GM19372 (cell line): Measurements from ENCODE around the gene ZNF573.
"Not testable (repeated sequence)": the region's sequence is repeated elsewhere in the genome, so short reads cannot be mapped to it uniquely, and the experiment has no call there.

Experiments used
- ATAC-seq: cut with Tn5 transposase; IDR thresholded peaks from one replicate; pipeline ENCODE4 v1.9.1; 2021; ENCODE audit warnings: mild to moderate bottlenecking, low read depth, moderate library complexity; ENCODE audit not compliant: unreplicated experiment

The ZNF573 gene

DNA sequence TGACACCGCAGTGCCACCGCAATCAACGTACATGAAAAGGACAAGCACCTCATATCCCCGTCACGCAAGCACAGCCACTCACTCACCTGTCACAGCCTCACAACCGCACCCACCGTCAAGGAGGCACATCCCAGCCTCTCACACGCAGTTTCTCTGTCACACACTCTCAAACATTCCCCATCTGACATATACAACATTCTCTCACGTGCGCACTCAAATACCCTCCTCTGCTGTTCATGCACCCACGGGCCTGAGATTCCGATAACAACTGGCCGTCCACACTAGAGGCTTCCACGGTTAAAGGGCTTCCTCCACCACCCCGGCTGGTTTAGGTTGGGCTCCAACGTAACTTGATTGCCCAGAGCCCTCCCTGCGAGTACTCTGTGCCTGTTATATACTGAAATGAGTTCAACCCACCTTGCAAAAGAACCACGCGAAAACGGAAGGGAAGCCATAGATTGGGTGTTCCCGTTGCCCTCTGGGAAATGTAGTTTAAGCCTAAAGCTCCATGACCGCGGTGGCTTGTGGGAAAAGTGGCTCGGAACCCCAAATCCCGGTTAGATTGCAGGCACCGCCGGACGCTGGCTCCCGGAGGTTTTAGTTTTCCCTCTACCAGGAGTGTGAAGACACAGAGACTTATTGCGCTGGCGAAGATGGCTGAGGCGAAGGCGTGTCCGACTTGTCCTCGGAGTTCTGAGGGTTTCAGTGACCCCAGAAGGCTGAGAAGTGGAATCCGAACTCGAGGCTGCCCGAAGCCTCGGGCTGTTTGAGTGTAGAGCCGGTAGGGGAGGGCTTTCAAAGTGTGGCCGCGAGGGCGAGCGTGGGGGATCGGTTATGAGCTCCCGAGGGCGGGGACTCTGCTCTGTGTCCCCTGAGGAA lies at the start of gene ZNF573:
ZNF573 (minus strand) TSS at position 460 of the 879 bp plus-strand sequence. CDS start 5,857 bp downstream, outside the sequence.
- peak; percentile 67 for ATAC-seq

DNA sequence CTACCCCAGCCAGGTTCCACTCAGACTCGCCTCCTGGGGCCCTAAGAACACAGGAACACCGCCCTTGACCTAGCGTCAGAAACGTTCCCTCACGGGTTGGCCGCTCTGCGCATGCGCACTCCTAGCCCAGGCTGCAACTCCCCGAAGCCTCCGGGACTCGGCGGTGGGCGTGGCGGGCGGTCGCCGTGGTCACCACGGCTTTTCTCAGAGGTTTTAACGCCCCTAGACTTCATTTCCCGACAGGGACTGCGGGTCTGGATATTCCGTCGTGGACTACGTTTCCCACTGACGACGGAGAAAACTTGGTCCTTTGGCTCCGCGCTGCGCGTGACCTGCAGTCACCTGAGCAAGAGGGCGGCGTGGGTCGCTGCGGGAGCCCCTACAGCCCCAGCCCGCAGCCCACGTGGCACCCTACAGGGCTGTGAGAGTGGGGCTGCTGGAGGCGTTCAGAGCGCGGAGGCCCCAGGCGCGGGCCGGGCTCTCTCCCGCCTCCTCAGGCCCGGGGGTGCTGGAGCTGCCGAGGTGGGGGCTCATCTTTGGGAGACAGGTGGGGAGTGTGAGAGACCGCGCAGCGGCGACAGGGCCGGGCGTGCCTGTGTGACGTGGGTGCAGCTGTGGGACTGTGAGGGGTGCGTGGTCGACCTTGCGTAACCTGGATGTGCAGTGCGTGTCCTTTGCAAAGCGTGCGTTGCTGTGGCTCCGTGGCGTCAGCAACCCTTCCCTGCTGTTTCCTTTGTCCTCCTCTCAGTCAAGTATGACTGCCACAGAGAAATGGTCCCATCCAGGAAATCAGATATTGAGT lies 38.0 kb upstream of the ZNF573 start:
- ATAC-seq = no peak

DNA sequence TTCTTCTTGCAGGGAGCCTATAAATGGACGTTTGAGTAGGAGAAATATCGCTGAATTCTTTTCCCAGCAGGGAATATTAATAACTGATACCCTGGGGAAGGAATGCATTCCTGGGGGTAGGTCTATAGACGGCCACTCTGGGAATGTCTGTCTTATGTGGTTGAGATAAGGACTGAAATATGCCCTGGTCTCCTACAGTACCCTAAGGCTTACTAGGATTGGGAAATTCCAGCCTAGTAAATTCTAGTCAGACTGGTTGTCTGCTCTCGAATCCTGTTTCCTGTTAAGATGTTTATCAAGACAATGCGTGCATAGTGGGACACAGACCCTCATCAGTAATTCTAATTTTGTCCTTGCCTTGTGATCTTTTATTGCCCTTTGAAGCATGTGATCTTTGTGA lies 36.2 kb upstream of the ZNF573 start:
- not testable (repeated sequence) for ATAC-seq

DNA sequence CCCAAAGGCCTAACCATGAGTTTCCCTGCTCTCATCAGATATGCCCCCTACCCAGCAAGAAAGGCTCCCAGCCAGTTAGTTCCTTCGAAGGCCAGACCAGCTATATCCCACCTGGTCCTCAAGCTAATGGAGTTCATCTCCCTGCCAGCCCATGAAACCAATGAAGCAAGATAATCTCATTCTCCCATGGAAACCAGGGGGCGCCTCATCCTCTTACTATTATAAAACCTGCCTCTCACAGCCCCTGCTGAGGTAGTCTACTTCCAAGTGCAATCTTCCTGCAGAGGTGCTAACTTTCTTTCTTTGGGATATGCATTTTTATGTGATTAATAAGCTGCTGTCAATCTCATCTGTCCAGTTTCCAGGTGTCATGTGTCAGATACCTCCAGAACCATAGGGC lies 34.0 kb upstream of the ZNF573 start:
- no peak for ATAC-seq

DNA sequence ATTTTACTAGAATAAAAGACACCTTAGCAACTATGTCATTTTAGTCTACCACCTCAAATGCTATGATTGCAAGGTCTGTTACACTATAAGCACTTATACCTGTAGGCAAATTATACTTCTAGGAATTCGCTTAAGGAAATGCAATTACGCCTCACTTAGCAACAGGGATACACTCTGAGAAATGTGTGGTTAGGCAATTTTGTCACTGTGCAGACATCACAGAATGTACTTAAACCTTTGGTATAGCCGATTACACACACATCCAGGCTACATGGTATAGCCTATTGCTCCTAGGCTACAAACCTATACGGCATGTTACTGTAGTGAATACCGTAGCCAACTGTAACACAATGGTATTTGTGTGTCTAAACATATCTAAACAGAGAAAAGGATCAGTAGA lies 30.0 kb upstream of the ZNF573 start:
- no peak for ATAC-seq

DNA sequence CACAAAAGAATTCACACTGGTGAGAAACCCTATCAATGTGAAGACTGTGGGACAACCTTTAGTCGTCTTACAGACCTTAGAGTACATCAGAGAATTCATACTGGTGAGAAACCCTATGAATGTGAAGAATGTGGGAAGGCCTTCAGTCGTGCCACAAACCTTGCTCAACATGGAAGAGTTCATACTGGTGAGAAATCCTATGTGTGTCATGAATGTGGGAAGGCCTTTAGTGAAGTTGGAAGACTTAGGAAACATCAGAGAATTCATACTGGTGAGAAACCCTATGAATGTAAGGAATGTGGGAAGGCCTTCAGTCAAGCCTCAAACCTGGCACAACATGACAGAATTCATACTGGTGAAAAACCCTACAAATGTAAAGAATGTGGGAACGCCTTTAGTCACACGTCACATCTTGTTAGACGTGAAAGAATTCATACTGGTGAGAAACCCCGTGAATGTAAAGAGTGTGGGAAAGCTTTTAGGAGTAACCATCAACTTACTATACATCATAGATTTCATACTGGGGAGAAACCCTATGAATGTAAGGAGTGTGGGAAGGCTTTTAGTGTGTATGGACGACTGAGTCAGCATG lies 24.0 kb upstream of the ZNF573 start:
- no peak for ATAC-seq

DNA sequence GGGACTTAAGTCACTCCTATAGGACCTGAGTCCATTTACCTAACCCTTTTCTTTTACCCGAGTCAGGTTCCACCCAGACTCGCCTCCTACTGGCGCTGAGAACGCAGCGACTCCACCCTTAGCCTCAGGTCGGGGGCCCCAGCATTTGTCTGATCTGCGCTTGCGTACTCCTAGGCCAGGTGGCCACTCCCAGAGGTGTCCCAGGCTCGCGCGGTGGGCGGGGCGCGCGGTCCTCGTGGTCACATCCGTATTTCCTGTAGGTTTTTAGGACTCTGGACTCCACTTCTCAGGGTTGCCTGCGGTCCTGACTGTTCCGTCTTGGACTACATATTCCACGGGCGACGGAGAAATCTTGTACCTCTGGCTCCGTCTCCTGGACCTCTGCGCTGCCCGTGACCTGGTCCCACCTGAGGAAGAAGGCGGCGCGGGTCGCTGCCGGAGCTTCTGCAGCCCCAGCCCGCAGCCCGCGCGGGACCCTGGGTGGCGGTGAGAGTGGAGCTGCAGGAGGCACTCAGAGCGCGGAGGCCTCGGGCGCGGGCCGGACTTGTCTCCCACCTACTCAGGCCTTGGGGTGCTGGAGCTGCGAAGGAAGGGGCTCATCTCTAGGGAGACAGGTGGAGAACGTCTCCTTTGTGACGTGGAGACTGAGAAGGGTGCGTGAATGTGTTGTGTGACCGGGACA lies 11.0 kb upstream of the ZNF573 start:
- no peak for ATAC-seq

DNA sequence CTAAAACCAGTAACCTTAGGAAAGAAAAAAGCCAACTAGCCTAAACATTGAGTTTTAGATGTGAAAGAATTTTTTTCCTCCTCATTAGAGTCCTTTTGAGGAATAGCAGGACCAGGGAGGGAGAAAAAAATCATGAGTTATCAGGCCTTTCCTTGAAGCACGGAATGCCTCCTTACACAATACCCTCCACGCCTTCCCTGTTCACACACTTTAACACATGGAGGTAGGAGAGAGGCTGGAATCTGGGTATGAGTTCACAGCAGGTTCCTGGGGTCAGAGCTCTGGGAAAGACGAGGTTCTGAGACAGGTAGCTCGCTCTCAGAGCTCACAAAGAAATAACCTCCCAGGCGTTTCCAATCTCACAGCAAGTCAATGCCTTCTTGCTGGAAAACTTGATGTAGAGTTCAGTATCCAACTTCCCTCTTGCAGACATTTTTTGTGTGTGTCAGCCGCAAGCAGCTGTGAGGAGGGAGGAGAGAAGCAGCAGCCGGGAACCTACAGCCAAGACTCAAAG lies 716 bp downstream of the ZNF573 start:
- ATAC-seq = peak; percentile 15

DNA sequence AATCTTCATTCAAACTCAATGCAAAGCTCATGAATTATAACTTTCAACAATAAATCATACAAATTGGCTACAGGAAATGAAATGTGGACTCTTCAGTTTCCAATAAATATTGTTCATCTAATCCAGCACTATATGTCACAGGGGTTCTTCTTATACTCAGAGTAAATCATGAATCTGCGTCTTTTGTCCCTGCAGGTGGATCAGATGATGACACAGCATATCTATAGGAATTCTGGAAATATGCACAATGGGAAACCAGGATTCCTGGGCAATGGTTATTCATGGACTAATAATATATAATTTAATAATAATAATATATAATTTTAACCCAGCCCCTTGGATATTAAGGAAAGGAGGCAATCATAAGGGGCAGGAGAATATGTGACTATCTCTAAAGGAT lies 8.4 kb downstream of the ZNF573 start:
- no peak for ATAC-seq

DNA sequence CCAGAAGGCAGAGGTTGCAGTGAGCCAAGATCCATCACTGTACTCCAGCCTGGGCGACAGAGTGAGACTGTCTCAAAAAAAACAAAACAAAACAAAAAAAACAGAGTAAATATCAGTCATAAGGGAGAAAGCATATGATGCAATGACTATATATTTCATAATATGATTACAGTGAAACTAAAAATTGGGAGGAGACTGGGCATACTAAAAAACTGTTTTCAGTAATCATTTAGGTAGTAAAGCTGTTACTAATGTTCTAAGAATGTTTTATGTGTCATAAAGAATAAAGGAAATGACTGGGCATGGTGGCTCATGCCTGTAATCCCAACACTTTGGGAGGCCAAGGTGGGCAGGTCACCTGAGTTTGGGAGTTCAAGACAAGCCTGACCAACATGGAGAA lies 15.9 kb downstream of the ZNF573 start:
- ATAC-seq = no peak

DNA sequence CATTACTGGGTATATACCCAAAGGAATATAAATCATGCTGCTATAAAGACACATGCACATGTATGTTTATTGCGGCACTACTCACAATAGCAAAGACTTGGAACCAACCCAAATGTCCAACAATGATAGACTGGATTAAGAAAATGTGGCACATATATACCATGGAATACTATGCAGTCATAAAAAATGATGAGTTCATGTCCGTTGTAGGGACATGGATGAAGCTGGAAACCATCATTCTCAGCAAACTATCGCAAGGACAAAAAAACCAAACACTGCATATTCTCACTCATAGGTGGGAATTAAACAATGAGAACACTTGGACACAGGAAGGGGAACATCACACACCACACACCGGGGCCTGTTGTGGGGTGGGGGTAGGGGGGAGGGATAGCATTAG lies 21.7 kb downstream of the ZNF573 start:
- not testable (repeated sequence) for ATAC-seq

DNA sequence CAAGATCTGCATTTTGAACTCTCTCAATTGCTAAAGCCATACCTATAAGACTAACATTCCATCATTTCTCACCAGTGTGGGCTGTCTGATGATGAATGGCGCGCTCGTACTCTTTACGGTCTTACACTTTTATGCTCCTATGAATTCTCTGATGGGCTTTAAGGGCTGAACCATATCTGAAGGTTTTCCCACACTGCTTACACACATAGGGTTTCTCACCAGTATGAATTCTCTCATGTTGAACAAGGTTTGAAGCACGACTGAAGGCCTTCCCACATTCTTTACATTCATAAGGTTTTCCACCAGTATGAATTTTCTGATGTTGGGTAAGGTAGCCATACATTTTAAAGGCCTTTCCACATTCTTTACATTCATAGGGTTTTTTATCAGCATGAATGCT lies 41.0 kb downstream of the ZNF573 start:
- ATAC-seq = no peak

DNA sequence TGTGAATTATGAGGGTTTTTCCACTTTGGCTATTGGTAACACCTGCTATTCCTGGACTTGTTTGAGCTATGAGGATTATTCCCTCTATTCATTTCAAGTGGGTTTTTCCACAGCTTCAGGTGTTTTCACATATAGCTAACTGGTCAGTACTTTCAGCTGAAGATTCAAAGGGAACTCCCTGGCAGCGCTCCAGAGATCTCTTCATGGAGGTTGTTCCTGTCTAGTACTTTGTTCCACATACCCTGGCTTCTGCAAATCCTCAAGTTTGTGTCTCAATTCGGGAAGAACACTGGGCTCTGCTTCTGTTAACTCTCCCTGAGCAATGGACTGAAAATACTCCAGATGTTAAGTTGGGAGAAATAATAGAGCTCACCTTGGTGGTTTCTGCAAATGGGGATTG lies 54.2 kb downstream of the ZNF573 start:
- ATAC-seq = no peak

DNA sequence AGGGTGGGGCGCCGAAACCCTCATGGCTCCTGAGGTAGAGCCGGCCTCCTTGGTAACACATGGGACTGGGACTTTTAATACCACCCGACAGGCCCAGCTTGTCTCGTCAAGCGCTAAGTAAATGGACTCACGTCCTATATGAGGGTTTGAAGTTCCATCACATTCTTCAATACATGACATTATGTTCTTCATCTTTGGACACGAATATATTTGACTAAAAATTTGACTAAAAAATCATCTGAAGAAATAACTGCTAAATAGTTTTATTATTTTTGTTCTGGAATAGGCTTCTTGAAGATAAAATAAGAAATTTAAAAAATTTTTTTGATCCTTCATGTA lies 59.5 kb downstream of the ZNF573 start:
- ATAC-seq = peak; percentile 10

DNA sequence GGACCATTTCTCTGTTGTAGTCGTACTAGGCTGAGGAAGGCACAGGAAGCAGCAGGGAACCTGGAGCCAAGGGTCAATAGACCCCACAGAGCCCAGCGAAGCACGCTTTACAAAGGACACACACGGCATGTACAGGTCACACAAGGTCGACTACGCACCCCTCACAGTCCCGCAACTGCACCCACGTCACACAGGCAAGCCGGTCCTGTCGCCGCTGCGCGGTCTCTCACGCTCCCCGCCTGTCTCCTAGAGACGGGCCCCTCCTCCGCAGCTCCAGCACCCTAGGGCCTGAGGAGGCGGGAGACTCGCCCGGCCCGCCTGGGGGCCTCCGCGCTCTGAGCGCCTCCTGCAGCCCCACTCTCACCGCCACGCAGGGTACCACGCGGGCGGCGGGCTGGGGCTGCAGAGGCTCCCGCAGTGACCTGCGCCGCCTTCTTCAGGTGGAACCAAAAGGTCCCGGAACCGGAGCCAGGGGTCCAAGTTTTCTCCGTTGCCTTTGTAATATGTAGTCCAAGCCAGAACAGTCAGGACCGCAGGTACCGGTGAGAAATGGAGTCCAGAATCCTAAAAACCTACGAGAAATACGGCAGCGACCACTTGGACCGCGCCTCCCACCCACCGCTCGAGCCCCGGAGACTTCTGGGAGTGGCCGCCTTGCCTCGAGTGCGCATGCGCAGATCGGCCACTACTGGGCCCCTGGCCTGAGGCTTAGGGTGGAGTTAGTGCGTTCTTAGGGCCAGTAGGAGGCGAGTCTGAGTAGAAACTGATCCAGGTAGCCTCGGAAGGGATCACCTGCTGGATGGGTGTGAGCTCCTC lies 60.1 kb downstream of the ZNF573 start, which contains the start of gene ZNF607:
ZNF607 (minus strand) TSS at position 651 of the 816 bp plus-strand sequence. CDS start 8,143 bp downstream, outside the sequence.
- peak; percentile 74 for ATAC-seq

DNA sequence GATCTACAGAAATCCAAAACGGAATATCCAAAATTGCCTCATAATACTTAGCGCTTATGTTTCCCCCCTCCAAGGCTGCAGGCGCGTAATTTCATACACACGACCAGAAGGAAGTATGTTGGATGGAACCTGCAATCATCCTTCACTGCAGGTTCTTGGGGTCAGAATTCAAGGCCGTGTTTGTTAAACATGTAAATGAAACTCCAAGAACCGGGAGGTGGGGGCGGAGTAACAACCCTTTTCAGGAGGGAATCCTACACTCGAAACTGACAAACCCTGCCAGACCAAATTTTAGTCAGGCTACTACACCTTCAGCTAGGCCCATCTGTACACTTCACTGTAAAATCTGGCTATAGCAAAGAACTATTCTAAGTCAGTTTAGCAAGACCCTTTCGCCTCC lies 61.1 kb downstream of the ZNF573 start:
- ATAC-seq = no peak

DNA sequence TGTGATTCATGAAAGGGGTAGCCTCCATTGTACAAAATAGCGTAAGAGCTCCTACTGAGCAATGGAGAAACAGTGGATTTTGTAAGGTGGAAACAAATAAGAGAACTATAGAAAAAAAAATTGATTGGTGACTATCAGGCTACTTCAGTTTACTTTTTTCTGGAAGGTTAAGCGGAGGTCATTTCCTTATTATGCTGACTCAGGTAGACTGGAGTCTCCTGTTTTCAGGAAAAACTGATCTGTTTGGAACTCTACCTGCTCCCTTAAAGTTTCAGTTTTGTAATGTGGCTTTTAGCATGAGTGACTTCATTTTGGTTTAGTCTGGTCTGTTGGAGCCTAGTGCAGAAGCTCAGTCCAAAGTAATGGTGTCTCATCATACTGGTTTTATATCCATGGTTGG lies 63.2 kb downstream of the ZNF573 start:
- ATAC-seq = no peak

DNA sequence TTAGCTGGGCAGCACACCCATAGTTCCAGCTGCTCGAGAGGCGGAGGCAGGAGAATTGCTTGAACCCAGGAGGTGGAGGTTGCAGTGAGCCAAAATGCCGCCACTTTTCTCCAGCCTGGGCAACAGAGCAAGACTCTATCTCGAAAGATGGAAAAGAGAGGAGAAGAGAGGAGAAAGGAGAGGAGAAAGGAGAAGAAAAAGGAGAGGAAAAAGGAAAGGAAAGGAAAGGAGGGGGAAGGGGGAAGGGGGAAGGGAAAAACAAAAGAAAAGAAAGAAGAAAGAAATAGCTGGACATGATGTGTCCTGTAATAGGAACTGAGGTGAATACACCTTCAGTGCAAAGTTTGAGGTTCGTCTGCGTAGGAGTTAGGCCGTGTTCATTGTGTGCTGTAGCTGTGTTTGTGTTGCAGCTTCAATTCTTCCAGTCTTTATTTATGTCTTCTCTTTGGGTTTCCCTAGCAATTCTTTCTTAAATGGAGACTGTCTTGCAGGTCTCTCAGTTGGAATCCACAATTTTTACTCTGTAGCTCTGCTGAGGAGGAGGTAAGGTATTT lies 73.3 kb downstream of the ZNF573 start:
- no peak for ATAC-seq

DNA sequence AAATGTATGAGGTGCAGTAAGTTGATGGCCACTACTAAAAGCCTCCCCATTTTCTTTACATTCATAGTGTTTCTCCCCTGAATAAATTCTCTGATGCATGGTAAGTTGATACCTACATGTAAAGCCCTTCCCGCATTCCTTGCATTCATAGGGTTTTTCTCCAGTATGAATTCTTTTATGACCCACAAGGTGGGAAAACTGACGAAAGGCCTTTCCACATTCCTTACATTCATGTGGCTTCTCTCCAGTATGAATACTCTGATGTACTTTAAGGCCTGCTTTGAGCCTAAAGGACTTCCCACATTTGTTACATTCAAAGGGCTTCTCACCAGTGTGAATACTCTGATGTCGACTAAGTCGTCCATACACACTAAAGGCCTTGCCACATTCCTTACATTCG lies 80.3 kb downstream of the ZNF573 start:
- ATAC-seq = no peak
